Mesothelial cell of epicardium (in vitro differentiated cells): ENCODE data around the gene GAL3ST3. TPM values are rescaled to one million over a fixed set of nuclear protein-coding genes. Genes with fewer than 3 reads are reported as not detected.
"Not testable (repeated sequence)": the region's sequence is repeated elsewhere in the genome, so short reads cannot be mapped to it uniquely, and the experiment has no call there.

Experiments used
- DNase-seq, 2 experiments: peaks; one replicate each; pipeline ENCODE4 v3.0.0; 2021; ENCODE audit warnings: low spot score in 2 of 2; ENCODE audit not compliant: unreplicated experiment in 2 of 2
- H3K27ac Mint-ChIP-seq: 2 replicates; pipeline ENCODE4 v1.8.0; 2021; ENCODE audit warnings: mixed read lengths
- H3K27me3 Mint-ChIP-seq: 2 replicates; pipeline ENCODE4 v1.8.0; 2021; ENCODE audit warnings: low read depth, mixed read lengths
- H3K36me3 Mint-ChIP-seq: 2 replicates; pipeline ENCODE4 v1.8.0; 2021; ENCODE audit warnings: mixed read lengths
- H3K4me1 Mint-ChIP-seq: 2 replicates; pipeline ENCODE4 v1.8.0; 2021; ENCODE audit warnings: mixed read lengths
- H3K4me3 Mint-ChIP-seq: 2 replicates; pipeline ENCODE4 v1.8.0; 2021; ENCODE audit warnings: mild to moderate bottlenecking, moderate library complexity, mixed read lengths
- H3K9me3 Mint-ChIP-seq: 2 replicates; pipeline ENCODE4 v1.8.0; 2021; ENCODE audit warnings: mixed read lengths
- CTCF ChIP-seq: fragments of 200-600 bp; sonication (generic); IDR thresholded peaks from one replicate; pipeline ENCODE4 v1.5.0; 2021; ENCODE audit warnings: antibody characterized with exemption; ENCODE audit not compliant: unreplicated experiment
- total RNA-seq: library from RNA; stranded (reverse); gene quantifications from 3 replicates; pipeline ENCODE4 v1.2.1, GENCODE V29; 2021

GAL3ST3 gene
- total RNA-seq, 1 donor from 2014 or later, result 5.7 TPM

GRCh38 chr11:66012371-66012945, 36.5 kb downstream of the GAL3ST3 start:
- Mint-ChIP-seq H3K27me3 (peaks cover 2% of the 10 kb centered on the region), H3K4me3 (no peak overlapping the region), H3K9me3 (no peaks in the 10 kb centered on the region), H3K4me1 (no peaks in the 10 kb centered on the region), H3K36me3 (no peaks in the 10 kb centered on the region), H3K27ac (no peak overlapping the region)
- TF ChIP-seq CTCF, result no peak
- no peak for DNase-seq

- TF ChIP-seq CTCF, result no peak
- Mint-ChIP-seq H3K27ac (no peak within 1 kb of the TSS), H3K36me3 (no peaks in the 10 kb centered on the region), H3K4me3 (no peak within 1 kb of the TSS), H3K9me3 (no peaks in the 10 kb centered on the region), H3K4me1 (no peaks in the 10 kb centered on the region), H3K27me3 (peaks cover 2% of the 10 kb centered on the region)
- DNase-seq, result no peak
Measured at GRCh38 chr11:66011785-66012303, 37.1 kb downstream of the GAL3ST3 start, which contains the start of gene CST6. TSS of gene CST6 (plus strand) at chr11:66012008. CDS start at chr11:66012045, 37 bp downstream.

GRCh38 chr11:66011239-66011784, 37.6 kb downstream of the GAL3ST3 start:
- TF ChIP-seq CTCF, result no peak
- H3K36me3 Mint-ChIP-seq, result no peaks in the 10 kb centered on the region
- no peaks in the 10 kb centered on the region for H3K9me3 Mint-ChIP-seq
- no peak for DNase-seq
- peaks cover 2% of the 10 kb centered on the region for H3K27me3 Mint-ChIP-seq
- H3K4me3 Mint-ChIP-seq, result no peak overlapping the region
- H3K4me1 Mint-ChIP-seq, result no peaks in the 10 kb centered on the region
- no peak overlapping the region for H3K27ac Mint-ChIP-seq

- not testable (repeated sequence) for H3K9me3 Mint-ChIP-seq, H3K27ac Mint-ChIP-seq, H3K36me3 Mint-ChIP-seq, DNase-seq, H3K4me1 Mint-ChIP-seq, H3K27me3 Mint-ChIP-seq, H3K4me3 Mint-ChIP-seq
Measured at GRCh38 chr11:66010036-66010435, 38.9 kb downstream of the GAL3ST3 start.

DNA sequence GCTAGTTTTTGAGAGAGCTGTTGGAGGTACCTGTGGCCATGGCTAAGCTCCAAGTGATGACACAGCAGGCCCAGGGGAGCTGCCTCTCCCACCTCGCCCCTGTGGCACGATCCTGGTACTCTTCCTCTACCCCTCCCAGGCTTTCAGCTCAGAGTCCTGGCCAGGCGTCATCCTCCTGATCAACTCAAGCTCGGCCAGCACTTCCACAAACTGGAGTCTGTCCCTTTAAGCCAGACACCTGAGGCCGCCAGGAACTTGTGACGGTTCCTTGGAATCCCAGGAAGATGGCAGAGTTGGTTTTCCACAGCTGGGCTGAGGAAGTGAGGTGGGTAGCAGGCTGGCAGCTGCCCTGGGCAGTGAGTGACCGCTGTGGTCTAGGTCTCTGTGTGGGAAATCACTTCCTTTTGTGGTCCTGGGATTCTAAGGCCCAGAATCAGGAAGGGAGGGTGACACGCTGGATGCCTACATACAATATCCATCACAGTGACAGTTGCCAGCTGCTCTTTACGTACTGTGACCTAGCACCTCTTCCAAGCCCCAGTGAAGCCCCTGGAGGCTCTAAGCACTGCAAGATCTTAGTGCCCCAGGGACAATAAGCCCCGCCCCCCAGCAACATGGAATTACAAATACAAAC, 40.4 kb downstream of the GAL3ST3 start:
- Mint-ChIP-seq H3K36me3 (no peaks in the 10 kb centered on the region), H3K27ac (no peak overlapping the region), H3K4me1 (peaks cover 2% of the 10 kb centered on the region), H3K27me3 (peaks cover 2% of the 10 kb centered on the region), H3K9me3 (no peaks in the 10 kb centered on the region), H3K4me3 (no peak overlapping the region)
- no peak for DNase-seq
- no peak for TF ChIP-seq CTCF

DNA sequence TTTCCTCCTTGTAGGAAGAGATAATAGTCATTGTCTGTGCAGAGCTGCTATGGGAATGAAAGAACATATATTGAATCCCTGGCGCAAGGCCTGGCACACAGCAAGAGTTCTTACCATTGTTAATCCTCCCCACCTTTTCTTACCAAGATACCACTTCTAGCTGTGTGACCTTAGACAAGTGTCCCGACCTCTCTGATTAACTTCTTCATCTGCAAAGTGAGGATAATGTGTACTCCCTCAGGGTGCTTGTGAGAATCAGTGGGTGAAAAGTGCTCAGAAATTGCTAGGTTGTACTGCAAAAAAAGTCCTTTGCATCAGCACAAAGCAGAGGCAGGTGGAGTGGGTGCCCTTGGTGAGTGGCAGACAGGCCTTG, 40.9 kb downstream of the GAL3ST3 start:
- no peaks in the 10 kb centered on the region for H3K36me3 Mint-ChIP-seq
- no peak for TF ChIP-seq CTCF

More for the DNA sequence above, 40.9 kb downstream of the GAL3ST3 start:
- DNase-seq, result no peak
- Mint-ChIP-seq H3K9me3 (no peaks in the 10 kb centered on the region), H3K27ac (no peak overlapping the region), H3K27me3 (peaks cover 2% of the 10 kb centered on the region), H3K4me1 (peaks cover 7% of the 10 kb centered on the region), H3K4me3 (no peak overlapping the region)
